ENCODE data around the gene GIMAP2.

The GIMAP2 gene

DNA sequence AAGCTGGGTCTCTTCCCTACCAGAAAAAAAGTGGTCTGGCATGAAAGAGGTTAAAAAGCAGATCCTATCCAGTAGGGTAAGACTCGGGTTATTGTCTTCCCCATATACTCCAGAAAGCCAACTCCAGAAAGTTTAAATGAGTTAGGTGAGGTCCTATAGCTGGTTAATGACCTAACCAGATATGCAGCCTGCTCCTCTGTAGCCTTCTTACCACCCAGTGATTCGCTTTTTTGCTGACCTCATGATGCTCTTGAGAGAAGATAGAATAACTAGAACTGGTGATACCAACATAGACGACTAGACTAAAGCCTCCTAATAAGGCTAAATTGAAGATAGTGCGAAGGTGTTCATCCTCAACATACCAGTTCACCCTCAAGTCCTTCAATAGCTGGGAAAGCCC is 30.2 kb downstream of the GIMAP2 start:
- TF ChIP-seq CREB1 (IDR thresholded peaks at IDR 0.05; ENCODE audit: low read depth), result no peak
- no peak for TF ChIP-seq RAD21 (IDR thresholded peaks at IDR 0.05; ENCODE audit: low read depth)
- TF ChIP-seq TCF12 (IDR thresholded peaks at IDR 0.05; ENCODE audit: low read depth), result no peak
- no peak for TF ChIP-seq ZBTB7A (IDR thresholded peaks at IDR 0.05; ENCODE audit: low read depth)
- TF ChIP-seq, protein P1, sequence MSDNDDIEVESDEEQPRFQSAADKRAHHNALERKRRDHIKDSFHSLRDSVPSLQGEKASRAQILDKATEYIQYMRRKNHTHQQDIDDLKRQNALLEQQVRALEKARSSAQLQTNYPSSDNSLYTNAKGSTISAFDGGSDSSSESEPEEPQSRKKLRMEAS (IDR thresholded peaks at IDR 0.05), result no peak
- no peak for TF ChIP-seq CEBPB (IDR thresholded peaks at IDR 0.05)
- TF ChIP-seq TEAD4 (IDR thresholded peaks at IDR 0.05), result no peak
- no peak for TF ChIP-seq FOXM1 (IDR thresholded peaks at IDR 0.05; ENCODE audit: borderline replicate concordance, low read depth)
- TF ChIP-seq, protein P2, sequence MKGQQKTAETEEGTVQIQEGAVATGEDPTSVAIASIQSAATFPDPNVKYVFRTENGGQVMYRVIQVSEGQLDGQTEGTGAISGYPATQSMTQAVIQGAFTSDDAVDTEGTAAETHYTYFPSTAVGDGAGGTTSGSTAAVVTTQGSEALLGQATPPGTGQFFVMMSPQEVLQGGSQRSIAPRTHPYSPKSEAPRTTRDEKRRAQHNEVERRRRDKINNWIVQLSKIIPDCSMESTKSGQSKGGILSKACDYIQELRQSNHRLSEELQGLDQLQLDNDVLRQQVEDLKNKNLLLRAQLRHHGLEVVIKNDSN (IDR thresholded peaks at IDR 0.05), result no peak
- TF ChIP-seq, protein P3, sequence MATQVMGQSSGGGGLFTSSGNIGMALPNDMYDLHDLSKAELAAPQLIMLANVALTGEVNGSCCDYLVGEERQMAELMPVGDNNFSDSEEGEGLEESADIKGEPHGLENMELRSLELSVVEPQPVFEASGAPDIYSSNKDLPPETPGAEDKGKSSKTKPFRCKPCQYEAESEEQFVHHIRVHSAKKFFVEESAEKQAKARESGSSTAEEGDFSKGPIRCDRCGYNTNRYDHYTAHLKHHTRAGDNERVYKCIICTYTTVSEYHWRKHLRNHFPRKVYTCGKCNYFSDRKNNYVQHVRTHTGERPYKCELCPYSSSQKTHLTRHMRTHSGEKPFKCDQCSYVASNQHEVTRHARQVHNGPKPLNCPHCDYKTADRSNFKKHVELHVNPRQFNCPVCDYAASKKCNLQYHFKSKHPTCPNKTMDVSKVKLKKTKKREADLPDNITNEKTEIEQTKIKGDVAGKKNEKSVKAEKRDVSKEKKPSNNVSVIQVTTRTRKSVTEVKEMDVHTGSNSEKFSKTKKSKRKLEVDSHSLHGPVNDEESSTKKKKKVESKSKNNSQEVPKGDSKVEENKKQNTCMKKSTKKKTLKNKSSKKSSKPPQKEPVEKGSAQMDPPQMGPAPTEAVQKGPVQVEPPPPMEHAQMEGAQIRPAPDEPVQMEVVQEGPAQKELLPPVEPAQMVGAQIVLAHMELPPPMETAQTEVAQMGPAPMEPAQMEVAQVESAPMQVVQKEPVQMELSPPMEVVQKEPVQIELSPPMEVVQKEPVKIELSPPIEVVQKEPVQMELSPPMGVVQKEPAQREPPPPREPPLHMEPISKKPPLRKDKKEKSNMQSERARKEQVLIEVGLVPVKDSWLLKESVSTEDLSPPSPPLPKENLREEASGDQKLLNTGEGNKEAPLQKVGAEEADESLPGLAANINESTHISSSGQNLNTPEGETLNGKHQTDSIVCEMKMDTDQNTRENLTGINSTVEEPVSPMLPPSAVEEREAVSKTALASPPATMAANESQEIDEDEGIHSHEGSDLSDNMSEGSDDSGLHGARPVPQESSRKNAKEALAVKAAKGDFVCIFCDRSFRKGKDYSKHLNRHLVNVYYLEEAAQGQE (IDR thresholded peaks at IDR 0.05; ENCODE audit: low read depth), result no peak
- no peak for TF ChIP-seq EGR1 (IDR thresholded peaks at IDR 0.05)
- no peak for TF ChIP-seq NFIC (IDR thresholded peaks at IDR 0.05)
- no peak for TF ChIP-seq YY1 (IDR thresholded peaks at IDR 0.05; ENCODE audit: low read depth)
- TF ChIP-seq TAF1 (IDR thresholded peaks at IDR 0.05; ENCODE audit: low read depth), result no peak
- no peak for TF ChIP-seq EP300 (IDR thresholded peaks at IDR 0.05; ENCODE audit: borderline replicate concordance)

DNA sequence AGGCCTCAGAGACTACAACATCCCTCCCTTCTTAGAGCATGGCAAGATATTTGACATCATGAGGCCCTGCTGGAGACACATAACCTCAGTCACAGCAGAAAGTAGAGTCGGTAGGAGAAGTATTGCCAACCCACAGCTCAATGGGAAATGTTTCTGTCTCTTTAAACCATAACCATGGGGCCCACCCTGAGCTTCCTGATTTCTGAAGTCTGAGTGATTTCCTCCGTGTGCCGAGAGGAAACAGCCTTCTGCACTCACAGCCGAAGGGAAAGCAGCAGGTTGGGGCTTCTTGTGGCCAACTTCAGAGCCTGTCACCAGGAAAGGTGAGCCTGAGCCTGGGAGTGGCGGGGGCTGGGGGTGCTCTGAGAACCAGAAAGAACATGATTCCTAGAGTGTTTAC is 30.9 kb downstream of the GIMAP2 start, which contains the start of gene GIMAP1:
TSS of gene GIMAP1 (plus strand) at position 246 of the 400 bp plus-strand sequence. CDS start 2,435 bp downstream, outside the sequence.
- TF ChIP-seq TCF12 (IDR thresholded peaks at IDR 0.05; ENCODE audit: low read depth) (no peak), EP300 (IDR thresholded peaks at IDR 0.05; ENCODE audit: borderline replicate concordance) (no peak), TEAD4 (IDR thresholded peaks at IDR 0.05) (no peak), EGR1 (IDR thresholded peaks at IDR 0.05) (no peak), RAD21 (IDR thresholded peaks at IDR 0.05; ENCODE audit: low read depth) (no peak), CREB1 (IDR thresholded peaks at IDR 0.05; ENCODE audit: low read depth) (no peak), CEBPB (IDR thresholded peaks at IDR 0.05) (no peak), FOXM1 (IDR thresholded peaks at IDR 0.05; ENCODE audit: borderline replicate concordance, low read depth) (no peak), NFIC (IDR thresholded peaks at IDR 0.05) (no peak)
- TF ChIP-seq, protein P2 (IDR thresholded peaks at IDR 0.05), result no peak
- TF ChIP-seq, protein P3 (IDR thresholded peaks at IDR 0.05; ENCODE audit: low read depth), result no peak

DNA sequence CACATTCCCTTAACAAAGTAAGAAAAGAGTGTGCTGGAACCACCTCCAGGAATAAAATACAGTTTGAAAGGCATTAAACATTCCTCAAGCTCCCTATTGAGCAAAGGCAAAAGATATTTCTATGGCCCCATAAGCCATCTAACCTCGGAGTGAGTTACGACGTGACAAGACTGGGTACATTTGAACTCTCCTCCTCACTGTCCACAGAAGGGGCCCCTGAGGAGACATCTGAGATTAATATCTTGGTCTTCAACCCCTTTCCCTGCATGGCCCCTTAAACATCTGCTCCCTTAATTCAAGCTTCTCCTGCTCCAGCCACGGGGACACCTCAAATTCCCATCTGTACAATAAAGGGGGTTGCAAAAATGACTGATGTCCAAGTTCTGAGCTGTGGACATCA is 31.4 kb downstream of the GIMAP2 start:
- TF ChIP-seq RAD21 (IDR thresholded peaks at IDR 0.05; ENCODE audit: low read depth) (no peak), EP300 (IDR thresholded peaks at IDR 0.05; ENCODE audit: borderline replicate concordance) (no peak), TEAD4 (IDR thresholded peaks at IDR 0.05) (no peak), NFIC (IDR thresholded peaks at IDR 0.05) (no peak), EGR1 (IDR thresholded peaks at IDR 0.05) (no peak)

DNA sequence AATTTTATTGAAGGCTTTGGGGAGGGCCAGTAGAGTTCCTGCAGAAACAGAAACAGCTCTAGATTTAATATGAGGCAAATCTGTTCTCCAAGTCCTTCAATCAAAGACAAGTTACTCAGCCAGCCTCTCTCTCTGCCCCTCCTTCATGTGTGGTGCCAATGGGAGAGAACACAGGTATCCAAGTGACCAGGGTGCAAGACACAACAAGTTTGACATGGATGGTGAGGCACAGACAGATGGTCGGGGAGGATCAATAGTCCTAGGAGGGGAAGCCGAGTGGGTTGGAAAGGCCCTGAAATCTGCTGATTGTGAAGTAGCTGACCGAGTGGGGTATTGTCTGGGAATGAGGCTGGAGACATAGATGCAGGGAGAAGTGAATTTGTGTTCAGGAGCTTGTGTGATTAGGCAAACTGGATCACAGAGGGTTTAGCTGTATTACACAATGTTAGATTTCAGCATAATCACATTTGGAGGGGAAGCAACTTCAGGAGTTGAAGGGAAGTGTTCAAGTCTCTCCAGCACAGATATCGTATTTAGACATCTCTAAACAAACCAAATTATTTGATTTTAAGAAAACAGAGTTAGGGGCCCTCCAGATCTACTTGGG is 32.4 kb downstream of the GIMAP2 start:
- TF ChIP-seq FOXM1 (IDR thresholded peaks at IDR 0.05; ENCODE audit: borderline replicate concordance, low read depth) (no peak), CEBPB (IDR thresholded peaks at IDR 0.05) (no peak), RAD21 (IDR thresholded peaks at IDR 0.05; ENCODE audit: low read depth) (no peak), TEAD4 (IDR thresholded peaks at IDR 0.05) (no peak), TAF1 (IDR thresholded peaks at IDR 0.05; ENCODE audit: low read depth) (no peak), TCF12 (IDR thresholded peaks at IDR 0.05; ENCODE audit: low read depth) (no peak), CREB1 (IDR thresholded peaks at IDR 0.05; ENCODE audit: low read depth) (no peak), EP300 (IDR thresholded peaks at IDR 0.05; ENCODE audit: borderline replicate concordance) (no peak), ZBTB7A (IDR thresholded peaks at IDR 0.05; ENCODE audit: low read depth) (no peak), YY1 (IDR thresholded peaks at IDR 0.05; ENCODE audit: low read depth) (no peak), EGR1 (IDR thresholded peaks at IDR 0.05) (no peak), NFIC (IDR thresholded peaks at IDR 0.05) (no peak)
- TF ChIP-seq, protein P2 (IDR thresholded peaks at IDR 0.05), result no peak
- TF ChIP-seq, protein P1 (IDR thresholded peaks at IDR 0.05), result no peak
- TF ChIP-seq, protein P3 (IDR thresholded peaks at IDR 0.05; ENCODE audit: low read depth), result no peak
